Measurements from ENCODE around the gene RUVBL2. TPM values are rescaled to one million over a fixed set of nuclear protein-coding genes. Genes with fewer than 3 reads are reported as not detected.

RUVBL2 gene
- total RNA-seq, 1 donor from 2014 or later = 80.6 TPM

Small RNA genes lying within 50 kb of the gene (microRNA-seq; reads per million reads assigned to microRNA genes)
- 1.2 reads per million, percentile 17 among the genes with 10 or more reads in this experiment for gene MIR6798 (ENCODE audit: unreplicated experiment)

Other genes with a start within 250 kb of the RUVBL2 start
- 3.3 TPM for gene IZUMO1, start 247.0 kb upstream of the RUVBL2 start, total RNA-seq (ENCODE audit: unreplicated experiment)
- 5.7 TPM for gene FUT1, start 241.2 kb upstream of the RUVBL2 start, total RNA-seq (ENCODE audit: unreplicated experiment)
- not detected for gene FGF21, start 238.4 kb upstream of the RUVBL2 start, total RNA-seq (ENCODE audit: unreplicated experiment)
- 35.0 TPM for gene BCAT2, start 182.9 kb upstream of the RUVBL2 start, total RNA-seq (ENCODE audit: unreplicated experiment)
- gene HSD17B14, start 157.4 kb upstream of the RUVBL2 start, total RNA-seq (ENCODE audit: unreplicated experiment) = 65.6 TPM
- 14.1 TPM for gene PLEKHA4, start 125.3 kb upstream of the RUVBL2 start, total RNA-seq (ENCODE audit: unreplicated experiment)
- 65.8 TPM for gene PPP1R15A, start 121.5 kb upstream of the RUVBL2 start, total RNA-seq (ENCODE audit: unreplicated experiment)
- 4.3 TPM for gene TULP2, start 95.1 kb upstream of the RUVBL2 start, total RNA-seq (ENCODE audit: unreplicated experiment)
- 244 TPM for gene NUCB1, start 93.6 kb upstream of the RUVBL2 start, total RNA-seq (ENCODE audit: unreplicated experiment)
- gene DHDH, start 60.2 kb upstream of the RUVBL2 start, total RNA-seq (ENCODE audit: unreplicated experiment) = 1.0 TPM
- 286 TPM for gene BAX, start 39.0 kb upstream of the RUVBL2 start, total RNA-seq (ENCODE audit: unreplicated experiment)
- 1,109 TPM for gene FTL, start 28.6 kb upstream of the RUVBL2 start, total RNA-seq (ENCODE audit: unreplicated experiment)
- gene GYS1, start 578 bp upstream of the RUVBL2 start, total RNA-seq (ENCODE audit: unreplicated experiment) = 45.7 TPM
- gene LHB, start 23.2 kb downstream of the RUVBL2 start, total RNA-seq (ENCODE audit: unreplicated experiment) = 1.4 TPM
- not detected for gene CGB3, start 30.4 kb downstream of the RUVBL2 start, total RNA-seq (ENCODE audit: unreplicated experiment)
- gene CGB2, start 38.0 kb downstream of the RUVBL2 start, total RNA-seq (ENCODE audit: unreplicated experiment) = not detected
- not detected for gene CGB1, start 43.0 kb downstream of the RUVBL2 start, total RNA-seq (ENCODE audit: unreplicated experiment)
- gene CGB5, start 50.0 kb downstream of the RUVBL2 start, total RNA-seq (ENCODE audit: unreplicated experiment) = not detected
- not detected for gene CGB8, start 55.2 kb downstream of the RUVBL2 start, total RNA-seq (ENCODE audit: unreplicated experiment)
- not detected for gene CGB7, start 63.9 kb downstream of the RUVBL2 start, total RNA-seq (ENCODE audit: unreplicated experiment)
- gene NTF4, start 70.9 kb downstream of the RUVBL2 start, total RNA-seq (ENCODE audit: unreplicated experiment) = not detected
- gene KCNA7, start 78.8 kb downstream of the RUVBL2 start, total RNA-seq (ENCODE audit: unreplicated experiment) = not detected
- gene SNRNP70, start 91.6 kb downstream of the RUVBL2 start, total RNA-seq (ENCODE audit: unreplicated experiment) = 203 TPM
- gene LIN7B, start 120.5 kb downstream of the RUVBL2 start, total RNA-seq (ENCODE audit: unreplicated experiment) = 5.8 TPM
- 0.51 TPM for gene C19orf73, start 125.3 kb downstream of the RUVBL2 start, total RNA-seq (ENCODE audit: unreplicated experiment)
- 19.7 TPM for gene PPFIA3, start 125.7 kb downstream of the RUVBL2 start, total RNA-seq (ENCODE audit: unreplicated experiment)
- 0.72 TPM for gene HRC, start 161.5 kb downstream of the RUVBL2 start, total RNA-seq (ENCODE audit: unreplicated experiment)
- 75.3 TPM for gene TRPM4, start 163.9 kb downstream of the RUVBL2 start, total RNA-seq (ENCODE audit: unreplicated experiment)

All from endothelial cell (in vitro differentiated cells).